ENCODE results near the gene PEX3. TPM values are rescaled to one million over a fixed set of nuclear protein-coding genes. Genes with fewer than 3 reads are reported as not detected.

PEX3 gene
- total and polyA plus RNA-seq, 2 experiments from 2014 or later = 13.8 to 19.4 TPM

DNA sequence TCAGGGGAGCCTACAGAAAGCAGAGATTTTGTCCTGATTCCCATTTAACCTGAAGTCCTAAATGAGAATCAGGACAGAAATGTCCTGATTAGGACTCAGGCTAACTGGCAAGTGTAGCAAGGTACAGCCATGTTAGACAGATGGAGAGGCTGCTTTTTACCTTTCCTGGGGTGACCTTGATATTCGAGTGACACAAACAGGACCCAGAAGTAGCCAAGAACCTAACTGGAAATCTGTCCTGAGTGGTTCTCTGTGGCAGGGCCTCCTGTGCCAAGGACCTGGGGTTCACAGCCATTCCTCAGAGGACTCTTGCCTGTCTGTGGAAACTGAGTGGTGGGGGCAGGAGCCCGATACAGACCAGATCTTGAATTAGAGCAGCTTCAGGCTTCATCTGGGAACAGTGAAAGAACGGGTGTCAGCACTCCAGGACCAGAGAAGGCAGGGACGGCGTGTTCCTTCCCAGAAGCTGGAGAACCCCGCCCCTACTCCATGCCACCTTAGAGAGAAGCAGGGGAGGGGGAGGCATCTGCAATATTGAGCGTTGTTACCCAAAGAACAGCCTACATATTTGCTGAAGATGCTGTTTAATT lies 65.3 kb downstream of the PEX3 start:
- peaks cover 27% of the 10 kb centered on the region for H3K27me3 Mint-ChIP-seq (ENCODE audit: insufficient read depth, low read depth, poor library complexity)
- no peak overlapping the region for H3K4me2 ChIP-seq
- no peak overlapping the region for H3K27ac Mint-ChIP-seq

More for the DNA sequence above, 65.3 kb downstream of the PEX3 start:
- Histone ChIP-seq H3K9me2 (ENCODE audit: insufficient read depth) (peaks cover 4% of the 10 kb centered on the region; the same call in 1 of the 2 replicates), H3K79me2 (replicated peaks; ENCODE audit: insufficient read depth) (peaks cover 3% of the 10 kb centered on the region), H3K36me3 (ENCODE audit: insufficient read depth) (no peaks in the 10 kb centered on the region), H3K4me1 (ENCODE audit: insufficient read depth) (peaks cover 20% of the 10 kb centered on the region), H3F3A (replicated peaks; ENCODE audit: low read depth) (no peaks in the 10 kb centered on the region), H4K20me1 (replicated peaks; ENCODE audit: insufficient read depth) (no peaks in the 10 kb centered on the region; the same call in 1 of the 2 replicates), H3K4me3 (no peak overlapping the region), H3K27me3 (ENCODE audit: insufficient read depth) (peaks cover 50% of the 10 kb centered on the region), H2AFZ (no peak overlapping the region), H3K27ac (ENCODE audit: low read depth) (no peak overlapping the region)
- ATAC-seq = no peak
- H3K4me1 Mint-ChIP-seq = peaks cover 31% of the 10 kb centered on the region
- no peak for DNase-seq (ENCODE audit: low spot score)
- TF ChIP-seq ZNF114 (CRISPR knock-in tag; IDR thresholded peaks at IDR 0.05) (no peak), CREB1 (CRISPR knock-in tag; IDR thresholded peaks at IDR 0.05; ENCODE audit: low read depth) (no peak), CTCF (conservative IDR thresholded peaks at IDR 0.05; ENCODE audit: low read depth in 2 of 2) (no peak), JUNB (IDR thresholded peaks at IDR 0.05; ENCODE audit: unreplicated experiment) (no peak), ZNF462 (CRISPR knock-in tag; IDR thresholded peaks at IDR 0.05) (no peak), ZNF331 (CRISPR knock-in tag; IDR thresholded peaks at IDR 0.05; ENCODE audit: low read depth) (no peak), EZH2phosphoT487 (IDR thresholded peaks at IDR 0.05; ENCODE audit: unreplicated experiment) (no peak)
- peaks cover 8% of the 10 kb centered on the region; the same call in 1 of the 3 replicates for H3K36me3 Mint-ChIP-seq (ENCODE audit: low read depth)
- no peak overlapping the region for H3K4me3 Mint-ChIP-seq
- peaks cover 4% of the 10 kb centered on the region; the same call in 1 of the 3 replicates for H3K9me3 Mint-ChIP-seq
